Measurements from ENCODE around the gene CLEC16A.

The CLEC16A gene

GRCh38 chr16:11117576-11118211, 173.3 kb downstream of the CLEC16A start:
- DNase-seq (ENCODE audit: low read depth, low spot score): no peak

GRCh38 chr16:11118479-11118878, 174.1 kb downstream of the CLEC16A start:
- DNase-seq (ENCODE audit: low read depth, low spot score): no peak

GRCh38 chr16:11121083-11121608, 176.8 kb downstream of the CLEC16A start:
- no peak for DNase-seq (ENCODE audit: low read depth, low spot score)

DNA sequence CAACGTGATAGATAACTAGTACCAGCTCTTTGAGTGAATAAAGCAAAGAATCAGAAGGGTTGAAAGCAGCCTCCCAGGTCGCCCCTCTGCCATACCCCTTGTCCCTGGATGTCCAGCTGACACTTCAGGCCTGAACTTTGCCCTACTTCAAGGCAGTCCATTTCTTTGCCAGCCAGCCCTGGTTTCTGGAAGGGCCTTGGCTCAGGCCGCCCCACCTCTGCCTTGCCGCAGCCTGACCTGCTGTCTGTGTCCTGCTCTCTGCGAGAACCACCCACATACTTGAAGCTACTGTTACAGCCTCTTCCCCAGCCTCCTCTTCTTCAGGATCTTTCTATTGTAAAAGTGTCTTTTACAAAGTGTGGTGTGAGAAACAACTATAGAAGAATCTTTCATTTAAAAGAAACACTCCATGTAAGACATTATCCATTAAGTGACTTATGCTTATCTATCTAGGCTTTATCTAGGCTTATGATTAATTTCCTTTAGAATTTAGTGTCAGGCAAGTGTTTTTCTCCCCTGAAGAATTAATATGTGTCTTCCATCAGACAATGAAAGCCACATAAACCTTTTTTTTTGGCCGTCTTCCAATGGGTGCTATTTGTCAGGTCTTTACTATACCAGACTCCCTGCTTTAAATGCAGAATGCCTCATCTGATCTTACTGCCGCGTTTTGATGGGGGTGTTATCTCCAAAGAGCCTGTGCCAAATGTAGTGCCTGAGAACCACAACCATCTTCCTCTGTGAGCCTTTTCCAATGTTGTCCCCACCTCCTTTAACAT, 177.7 kb downstream of the CLEC16A start:
- no peak for DNase-seq (ENCODE audit: low read depth, low spot score)

DNA sequence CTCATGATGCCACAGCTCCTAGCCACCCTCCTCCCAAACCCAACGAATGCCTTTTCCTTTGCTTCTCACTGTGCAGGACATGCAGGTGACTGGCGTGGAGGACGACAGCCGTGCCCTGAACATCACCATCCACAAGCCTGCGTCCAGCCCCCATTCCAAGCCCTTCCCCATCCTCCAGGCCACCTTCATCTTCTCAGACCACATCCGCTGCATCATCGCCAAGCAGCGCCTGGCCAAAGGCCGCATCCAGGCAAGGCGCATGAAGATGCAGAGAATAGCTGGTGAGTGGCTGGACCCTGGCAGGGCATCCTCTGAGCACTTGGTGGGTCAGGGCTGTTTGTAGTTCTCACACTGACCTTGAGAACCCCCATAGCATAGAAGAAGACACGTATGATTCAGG, 179.3 kb downstream of the CLEC16A start:
- no peak for DNase-seq (ENCODE audit: low read depth, low spot score)

DNA sequence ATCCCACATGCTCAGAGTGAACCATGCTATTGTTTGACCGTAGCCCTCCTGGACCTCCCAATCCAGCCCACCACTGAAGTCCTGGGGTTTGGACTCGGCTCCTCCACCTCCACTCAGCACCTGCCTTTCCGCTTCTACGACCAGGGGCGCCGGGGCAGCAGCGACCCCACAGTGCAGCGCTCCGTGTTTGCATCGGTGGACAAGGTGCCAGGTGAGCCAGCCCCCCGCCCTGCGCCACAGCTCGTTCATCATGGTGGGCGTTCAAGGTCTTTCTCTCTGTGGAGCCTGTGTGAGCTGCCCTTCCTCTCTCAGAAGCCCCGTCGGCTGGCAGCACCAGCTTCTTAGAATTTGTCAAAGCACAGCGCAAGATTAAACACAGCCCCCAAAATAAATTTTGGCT, 181.6 kb downstream of the CLEC16A start:
- DNase-seq (ENCODE audit: low read depth, low spot score): no peak

- no peak for DNase-seq (ENCODE audit: low read depth, low spot score)
Observed at GRCh38 chr16:11126399-11127054, 182.2 kb downstream of the CLEC16A start.

- no peak for DNase-seq (ENCODE audit: low read depth, low spot score)
Observed at GRCh38 chr16:11127610-11128195, 183.3 kb downstream of the CLEC16A start.

DNA sequence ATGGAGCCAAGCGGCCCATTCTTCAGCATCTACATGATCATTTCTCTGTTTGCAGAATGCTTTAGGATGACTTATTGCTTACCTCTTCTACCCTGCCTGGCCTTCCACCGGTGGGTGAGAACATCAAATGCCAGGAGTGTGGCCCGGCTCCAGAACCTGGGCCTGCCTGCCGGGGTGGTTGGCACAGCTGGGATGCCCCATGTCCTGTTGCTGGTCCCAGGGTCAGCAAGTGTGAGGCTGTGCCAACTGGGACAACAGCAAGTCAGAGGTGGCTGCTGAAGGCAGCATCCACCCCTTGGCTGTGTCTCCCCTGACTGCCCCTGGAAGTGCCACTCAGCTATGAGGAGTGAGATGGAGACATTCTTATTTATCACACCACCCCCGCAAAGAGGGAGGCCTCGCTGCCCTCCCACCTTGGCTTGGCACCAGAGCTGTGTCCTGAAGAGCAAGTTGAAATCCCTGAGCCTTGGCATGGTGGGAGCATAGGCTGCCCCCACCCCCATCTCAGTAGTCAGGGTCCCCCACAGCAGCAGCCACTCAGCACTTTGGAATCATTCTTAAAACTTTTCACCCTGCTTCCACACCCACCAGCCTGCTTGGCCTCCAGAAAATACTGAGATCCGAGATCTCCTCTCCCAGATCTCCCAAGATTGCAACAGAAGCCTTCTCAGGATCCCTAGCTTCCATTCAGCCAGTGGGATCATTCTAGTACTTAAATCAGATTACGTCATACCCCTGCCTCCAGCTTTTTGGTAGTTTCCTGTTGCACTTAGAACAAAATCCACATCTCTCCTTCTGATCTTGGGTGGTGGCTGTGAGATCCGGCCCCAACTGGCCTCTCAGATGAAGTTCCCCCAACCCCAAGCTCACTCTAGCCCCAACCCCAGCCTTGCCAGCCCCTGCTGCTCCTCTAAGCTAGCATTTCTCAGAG, 184.1 kb downstream of the CLEC16A start:
- no peak for DNase-seq (ENCODE audit: low read depth, low spot score)

GRCh38 chr16:11129378-11129781, 185.0 kb downstream of the CLEC16A start:
- no peak for DNase-seq (ENCODE audit: low read depth, low spot score)

DNA sequence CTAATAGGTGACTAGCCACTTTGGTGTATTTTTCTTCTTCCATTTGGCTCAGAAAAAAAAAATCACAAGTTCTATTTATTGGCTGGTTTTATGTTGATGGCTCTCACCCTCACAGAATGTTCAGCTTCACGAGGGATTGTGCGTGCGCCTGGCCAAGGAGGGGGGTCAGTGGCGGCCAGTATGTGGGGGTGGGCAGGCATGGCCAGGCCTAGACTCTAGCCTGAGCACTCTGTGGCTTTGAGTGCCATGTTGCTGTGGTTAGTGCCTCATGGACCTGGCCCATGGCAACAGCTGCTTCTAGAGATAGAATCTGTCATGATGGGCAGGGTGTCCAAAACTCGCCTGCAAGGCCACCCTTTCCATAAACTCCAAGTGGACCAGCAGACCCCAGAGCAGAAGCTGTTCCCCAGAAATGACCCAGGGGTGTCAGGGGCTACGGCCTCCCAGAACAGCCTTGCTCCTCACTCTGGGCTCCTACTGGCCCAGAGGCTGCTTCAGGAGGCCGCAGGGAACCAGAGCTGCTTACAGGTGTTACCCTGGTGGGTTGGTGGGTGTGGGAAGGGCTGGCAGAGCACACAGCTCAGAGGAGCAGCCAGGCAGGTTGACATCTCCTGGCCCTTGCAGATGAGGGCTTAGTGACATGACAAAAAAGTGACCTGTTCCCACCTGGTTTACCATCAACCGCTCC, 186.8 kb downstream of the CLEC16A start:
- DNase-seq (ENCODE audit: low read depth, low spot score): no peak

DNA sequence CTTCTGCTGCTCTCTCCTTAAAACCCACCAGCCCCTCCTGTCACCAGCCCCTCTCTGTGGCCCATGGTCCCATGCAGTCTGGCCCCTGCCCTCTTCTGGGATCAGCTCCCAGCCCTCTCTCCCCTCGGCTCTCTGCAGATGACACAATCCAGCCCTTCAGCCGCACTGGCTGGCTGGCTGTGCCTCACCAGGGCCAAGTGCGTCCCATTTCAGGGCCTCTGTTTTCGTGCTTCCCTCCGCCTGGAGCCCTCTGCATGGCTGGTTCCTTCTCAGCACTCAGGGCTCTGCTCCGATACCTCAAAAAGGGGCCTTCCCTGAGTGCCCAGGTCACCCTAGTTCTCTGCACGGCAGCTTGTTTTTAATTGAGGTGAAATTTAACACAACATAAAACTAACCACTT, 187.3 kb downstream of the CLEC16A start:
- DNase-seq (ENCODE audit: low read depth, low spot score): no peak

DNA sequence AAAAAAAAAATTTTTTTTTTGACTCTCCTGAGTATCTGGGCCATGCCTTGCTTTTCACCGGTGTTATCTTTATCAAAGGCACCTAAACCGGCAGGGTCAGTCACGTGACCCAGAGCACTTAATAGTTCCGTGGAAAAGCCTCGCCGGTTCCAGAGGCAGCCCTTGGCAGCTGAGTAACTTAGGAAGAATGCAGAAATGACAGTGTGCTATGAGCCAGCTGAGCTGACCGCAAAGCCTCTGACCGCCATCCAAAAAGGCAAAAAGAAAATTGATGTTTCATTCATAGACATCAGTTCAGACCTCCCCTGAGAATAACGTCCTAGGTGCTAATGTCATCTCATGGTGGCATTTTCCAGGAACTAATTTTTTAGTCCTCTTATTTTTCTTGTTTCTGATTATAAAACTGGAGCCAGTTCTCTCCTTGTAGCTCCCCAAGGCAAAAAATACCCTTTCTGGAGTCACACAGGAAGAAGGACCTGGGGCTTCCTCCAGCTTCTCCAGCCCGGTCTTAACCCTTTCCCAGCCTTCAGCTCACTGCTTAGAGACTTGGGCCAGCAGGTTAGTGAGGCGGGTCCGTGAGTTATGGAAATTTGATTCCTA, 189.1 kb downstream of the CLEC16A start:
- DNase-seq (ENCODE audit: low read depth, low spot score): no peak

GRCh38 chr16:11134722-11135463, 190.5 kb downstream of the CLEC16A start:
- DNase-seq (ENCODE audit: low read depth, low spot score): no peak

GRCh38 chr16:11135464-11135973, 191.2 kb downstream of the CLEC16A start:
- no peak for DNase-seq (ENCODE audit: low read depth, low spot score)

DNA sequence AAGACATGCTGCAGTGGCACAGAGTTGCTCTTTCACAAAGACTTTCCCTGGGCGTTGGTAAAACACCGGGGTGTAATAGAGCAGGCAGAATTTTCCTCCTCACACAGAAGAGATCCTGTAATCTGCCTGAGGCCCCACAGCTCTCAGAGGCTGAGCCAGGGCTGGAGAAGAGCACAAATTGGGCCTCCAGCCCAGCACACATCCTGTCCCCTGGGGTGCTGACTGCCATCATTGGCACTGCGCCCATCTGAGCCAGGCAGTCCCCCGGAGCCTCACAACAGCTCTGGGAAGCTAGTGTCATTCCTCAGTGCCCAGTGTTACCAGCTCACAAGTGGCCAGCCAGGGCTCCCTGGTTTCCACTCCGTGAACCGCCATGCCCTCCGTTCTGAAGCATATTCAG, 192.2 kb downstream of the CLEC16A start:
- no peak for DNase-seq (ENCODE audit: low read depth, low spot score)

DNA sequence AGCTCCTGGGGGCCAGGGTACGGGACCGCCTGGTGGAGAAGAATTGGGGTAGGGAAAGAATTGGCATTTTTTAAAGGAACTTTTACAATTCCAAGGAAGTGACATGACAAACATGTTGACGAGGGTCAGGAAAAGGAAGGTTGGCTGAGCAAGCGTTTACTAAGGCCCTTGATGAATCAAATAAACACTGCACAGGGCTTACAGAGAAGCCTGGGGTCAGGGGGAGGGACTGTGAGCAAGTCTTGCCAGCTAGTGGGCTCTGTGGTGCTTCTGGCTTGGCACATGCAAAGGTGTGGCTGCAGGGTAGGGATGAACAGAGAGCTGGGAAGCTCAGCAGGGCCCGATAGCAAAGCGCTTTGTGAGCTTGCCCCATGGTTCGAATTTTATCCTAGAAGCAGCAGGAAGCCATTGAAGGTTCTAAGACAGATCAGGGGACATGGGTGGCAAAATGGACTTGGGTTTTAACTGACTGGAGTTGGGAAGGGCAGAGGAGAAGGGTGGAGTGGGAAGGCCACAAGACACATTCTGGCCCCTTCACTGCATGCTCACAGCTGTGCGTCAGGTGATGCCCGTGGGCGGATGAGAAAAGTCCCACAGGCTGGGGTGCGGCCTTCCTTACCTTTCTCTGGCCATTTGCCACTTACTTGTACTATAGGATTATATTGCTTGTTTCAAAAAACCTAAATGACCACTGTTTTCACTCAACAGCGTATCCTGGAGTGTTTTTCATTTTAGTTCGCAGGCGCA, 193.8 kb downstream of the CLEC16A start:
- DNase-seq (ENCODE audit: low read depth, low spot score): no peak

DNA sequence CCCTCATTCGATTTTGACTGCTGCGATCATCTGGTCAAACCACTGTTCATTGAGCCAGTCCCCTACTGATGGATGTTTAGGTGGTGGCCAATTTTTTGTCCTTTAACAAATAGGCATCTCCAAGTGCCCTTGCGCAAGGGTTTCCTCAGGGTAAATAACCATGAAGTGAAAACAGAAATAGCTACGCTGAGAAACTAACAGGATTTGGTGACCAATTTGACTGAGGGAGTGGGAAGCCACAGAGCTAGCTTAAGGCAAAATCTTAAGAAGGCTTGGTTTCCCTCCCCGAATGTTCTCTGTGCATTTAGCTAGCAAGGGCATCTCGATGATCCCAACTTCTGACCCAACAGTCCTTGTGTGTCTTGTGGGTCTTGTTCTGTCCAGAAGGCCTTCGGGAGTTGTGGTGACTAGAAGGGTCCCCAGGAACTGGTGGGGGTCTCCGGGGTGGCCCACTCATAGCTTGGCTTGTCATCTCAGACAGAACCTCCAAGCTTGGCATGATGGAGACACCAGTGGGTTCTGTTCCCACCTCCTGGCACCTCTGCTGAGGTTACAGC, 194.5 kb downstream of the CLEC16A start:
- no peak for DNase-seq (ENCODE audit: low read depth, low spot score)

Data from activated naive CD8-positive, alpha-beta T cell treated with anti-CD3 and anti-CD28 coated beads, Interleukin-2, amount 50 U/mL, for 16 hours (primary cell).